ENCODE results near the gene GPR22.

The GPR22 gene

DNA sequence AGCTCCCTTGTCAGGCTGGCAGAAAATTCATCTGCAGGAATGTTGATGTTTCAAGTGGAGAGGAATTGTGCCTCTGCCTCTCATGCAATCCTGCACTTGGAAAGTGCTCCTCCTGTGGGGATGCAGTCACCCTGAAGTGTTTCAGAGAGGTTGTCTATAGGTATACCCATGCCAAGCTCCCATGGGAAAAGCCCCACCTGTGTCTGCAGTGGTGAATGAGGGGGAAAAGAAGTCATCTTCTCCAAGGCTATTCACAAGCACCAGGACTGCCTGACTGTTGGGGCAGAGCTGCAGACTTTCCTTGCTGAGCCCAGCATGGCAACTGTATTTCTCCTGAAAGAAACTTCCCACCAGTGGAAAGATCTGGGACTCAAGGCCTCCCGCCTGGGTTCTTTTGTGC is 35.5 kb downstream of the GPR22 start:
- H3K27ac ChIP-seq = peak overlapping the region; percentile 87
- no peak for TF ChIP-seq ZFX (IDR thresholded peaks at IDR 0.05; ENCODE audit: borderline replicate concordance)
- TF ChIP-seq CTCF (IDR thresholded peaks at IDR 0.05) = no peak

GRCh38 chr7:107505997-107506673 is 36.3 kb downstream of the GPR22 start:
- TF ChIP-seq ZFX (IDR thresholded peaks at IDR 0.05; ENCODE audit: borderline replicate concordance) (no peak), CTCF (IDR thresholded peaks at IDR 0.05) (no peak)
- peak overlapping the region; percentile 87 for H3K27ac ChIP-seq

- TF ChIP-seq ZFX (IDR thresholded peaks at IDR 0.05; ENCODE audit: borderline replicate concordance) (no peak), CTCF (IDR thresholded peaks at IDR 0.05) (no peak)
- H3K27ac ChIP-seq = peak overlapping the region; percentile 87
Measured at GRCh38 chr7:107506674-107507339, 37.0 kb downstream of the GPR22 start.

All from 22Rv1 (cell line).